GM12878 (cell line): ENCODE measurements around the gene PRUNE1. TPM values are rescaled to one million over a fixed set of nuclear protein-coding genes. Genes with fewer than 3 reads are reported as not detected.

ENCODE experiments used
- FOXK2 ChIP-seq: fragments of 450-650 bp; IDR thresholded peaks from 2 replicates; pipeline ENCODE4 v1.6.1; 2017; ENCODE audit warnings: mild to moderate bottlenecking, moderate library complexity
- HDAC6 ChIP-seq: fragments of 200-600 bp; sonication (generic); IDR thresholded peaks from one replicate; pipeline ENCODE4 v1.8.0; 2017; ENCODE audit warnings: antibody characterized with exemption; ENCODE audit not compliant: unreplicated experiment
- IKZF1 ChIP-seq: fragments of 450-650 bp; conservative IDR thresholded peaks from 2 replicates; pipeline ENCODE4 v1.6.1; 2017; ENCODE audit warnings: antibody characterized with exemption, mild to moderate bottlenecking
- NFXL1 ChIP-seq: fragments of 450-650 bp; IDR thresholded peaks from 2 replicates; pipeline ENCODE4 v1.6.1; 2017; ENCODE audit warnings: antibody characterized with exemption, mild to moderate bottlenecking, borderline replicate concordance
- NR2F1 ChIP-seq: fragments of 450-650 bp; conservative IDR thresholded peaks from 2 replicates; pipeline ENCODE4 v1.6.1; 2017; ENCODE audit warnings: mild to moderate bottlenecking
- NRF1 ChIP-seq: conservative IDR thresholded peaks from 2 replicates; pipeline ENCODE4 v1.6.1; 2011; ENCODE audit warnings: mild to moderate bottlenecking, low read depth, low read length, improper control_type of control experiment
- PAX8 ChIP-seq: fragments of 450-650 bp; IDR thresholded peaks from 2 replicates; pipeline ENCODE4 v1.6.1; 2017; ENCODE audit warnings: mild to moderate bottlenecking, moderate library complexity
- RAD51 ChIP-seq: fragments of 450-650 bp; IDR thresholded peaks from 2 replicates; pipeline ENCODE4 v1.6.1; 2016; ENCODE audit warnings: moderate library complexity, mild to moderate bottlenecking, inconsistent platforms
- RUNX3 ChIP-seq: IDR thresholded peaks from 2 replicates; pipeline ENCODE4 v1.6.1; 2012; ENCODE audit warnings: low read length, inconsistent platforms
- SMC3 ChIP-seq: IDR thresholded peaks from 2 replicates; pipeline ENCODE4 v1.6.1; 2011; ENCODE audit warnings: low read length, improper control_type of control experiment, borderline replicate concordance
- SUPT20H ChIP-seq: IDR thresholded peaks from 2 replicates; pipeline ENCODE4 v1.6.1; 2011; ENCODE audit warnings: low read depth, mild to moderate bottlenecking, low read length, moderate library complexity, borderline replicate concordance; ENCODE audit not compliant: control insufficient read depth
- SUZ12 ChIP-seq: fragments of 200-600 bp; sonication (generic); IDR thresholded peaks from one replicate; pipeline ENCODE4 v1.6.1; 2018; ENCODE audit warnings: antibody characterized with exemption, mild to moderate bottlenecking; ENCODE audit not compliant: unreplicated experiment
- TBL1XR1 ChIP-seq: IDR thresholded peaks from 2 replicates; pipeline ENCODE4 v1.6.1; 2012; ENCODE audit warnings: low read depth, low read length, improper control_type of control experiment
- TCF12 ChIP-seq: IDR thresholded peaks from 2 replicates; pipeline ENCODE4 v1.6.1; 2011; ENCODE audit warnings: low read depth, mild to moderate bottlenecking, low read length
- TCF3 ChIP-seq: IDR thresholded peaks from 2 replicates; pipeline ENCODE4 v1.6.1; 2012; ENCODE audit warnings: low read depth, mild to moderate bottlenecking, low read length, borderline replicate concordance; ENCODE audit not compliant: insufficient read depth
- YBX1 ChIP-seq: fragments of 450-650 bp; IDR thresholded peaks from 2 replicates; pipeline ENCODE4 v1.6.1; 2016; ENCODE audit warnings: antibody characterized with exemption
- YY1 ChIP-seq: IDR thresholded peaks from 2 replicates; pipeline ENCODE4 v1.6.1; 2011; ENCODE audit warnings: low read depth, mild to moderate bottlenecking, low read length
- ZNF24 ChIP-seq: fragments of 450-650 bp; IDR thresholded peaks from 2 replicates; pipeline ENCODE4 v1.6.1; 2017; ENCODE audit warnings: antibody characterized with exemption, mild to moderate bottlenecking
- polyA plus RNA-seq, 11 experiments: library from polyadenylated mRNA; depleted of rRNA in 4 of 11; unstranded in 6 of 11; stranded (reverse) in 5 of 11; fragments of >200 nt; fragmentation: Nextera tagmentation in 4 of 11; fragmentation: Illumina TruSeq in 1 of 11; extraction: Ambion mirVana in 4 of 11; extraction: Trizol in 1 of 11; gene quantifications; 1 replicate in 1 of 11; 2 replicates in 10 of 11; pipeline versions ENCODE4 v1.2.1 to v1.2.3, GENCODE V29; 2011 to 2016; ENCODE audit warnings: inconsistent platforms in 2 of 11, missing spikeins in 2 of 11, low read depth in 1 of 11
- total RNA-seq, 4 experiments: library from RNA; depleted of rRNA in 3 of 4; stranded (reverse); fragments of >200 nt in 3 of 4; fragmentation: Illumina TruSeq in 1 of 4; extraction: Trizol in 1 of 4; gene quantifications; 2 replicates each; pipeline versions ENCODE4 v1.2.1 to v1.2.3, GENCODE V29; 2013 to 2021
- TF ChIP-seq, protein P1 (sequence below): fragments of 450-650 bp; IDR thresholded peaks from 2 replicates; pipeline ENCODE4 v1.6.1; 2017; ENCODE audit warnings: borderline replicate concordance
- TF ChIP-seq, protein P2 (sequence below): fragments of 450-650 bp; formaldehyde crosslinking; IDR thresholded peaks from 2 replicates; pipeline ENCODE4 v1.5.0; 2022; ENCODE audit warnings: mild to moderate bottlenecking, missing genetic modification characterization
- TF ChIP-seq, protein P3 (sequence below), 3 experiments: IDR thresholded peaks in 2 of 3; conservative IDR thresholded peaks in 1 of 3; 2 replicates each; pipeline ENCODE4 v1.5.1; 2011; ENCODE audit warnings: low read depth in 3 of 3, low read length in 3 of 3, mild to moderate bottlenecking in 3 of 3, control low read depth in 2 of 3, moderate library complexity in 2 of 3, inconsistent platforms in 1 of 3, mixed read lengths in 1 of 3; ENCODE audit not compliant: control insufficient read depth in 2 of 3, insufficient read depth in 1 of 3; ENCODE audit errors: extremely low read depth in 1 of 3
- TF ChIP-seq, protein P4 (sequence below): IDR thresholded peaks from 2 replicates; pipeline ENCODE4 v1.6.1; 2011; ENCODE audit warnings: low read depth, mild to moderate bottlenecking, low read length, moderate library complexity, borderline replicate concordance; ENCODE audit errors: extremely low read depth

The PRUNE1 gene
- total and polyA plus RNA-seq, 10 of the 15 experiments (the other 5 are each of a cell fraction or from before 2014, with no cell fraction given): 4.7 to 24.5 (median 12.4) TPM

DNA sequence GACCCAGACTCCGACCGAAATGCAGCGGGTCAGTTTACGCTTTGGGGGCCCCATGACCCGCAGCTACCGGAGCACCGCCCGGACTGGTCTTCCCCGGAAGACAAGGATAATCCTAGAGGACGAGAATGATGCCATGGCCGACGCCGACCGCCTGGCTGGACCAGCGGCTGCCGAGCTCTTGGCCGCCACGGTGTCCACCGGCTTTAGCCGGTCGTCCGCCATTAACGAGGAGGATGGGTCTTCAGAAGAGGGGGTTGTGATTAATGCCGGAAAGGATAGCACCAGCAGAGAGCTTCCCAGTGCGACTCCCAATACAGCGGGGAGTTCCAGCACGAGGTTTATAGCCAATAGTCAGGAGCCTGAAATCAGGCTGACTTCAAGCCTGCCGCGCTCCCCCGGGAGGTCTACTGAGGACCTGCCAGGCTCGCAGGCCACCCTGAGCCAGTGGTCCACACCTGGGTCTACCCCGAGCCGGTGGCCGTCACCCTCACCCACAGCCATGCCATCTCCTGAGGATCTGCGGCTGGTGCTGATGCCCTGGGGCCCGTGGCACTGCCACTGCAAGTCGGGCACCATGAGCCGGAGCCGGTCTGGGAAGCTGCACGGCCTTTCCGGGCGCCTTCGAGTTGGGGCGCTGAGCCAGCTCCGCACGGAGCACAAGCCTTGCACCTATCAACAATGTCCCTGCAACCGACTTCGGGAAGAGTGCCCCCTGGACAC lies 39.8 kb downstream of the PRUNE1 start (continued):
- TF ChIP-seq RUNX3 (no peak; the same call in 1 of the 2 replicates), TBL1XR1 (no peak), YY1 (peak; percentile 79; the same call in 1 of the 2 replicates), YBX1 (no peak), SUZ12 (no peak), IKZF1 (no peak), HDAC6 (no peak), PAX8 (no peak), TCF3 (no peak), NFXL1 (no peak), NR2F1 (no peak), NRF1 (no peak), SMC3 (0 out of 2 replicates have a peak, but pooled peaks have one; percentile 21), FOXK2 (no peak), TCF12 (no peak), SUPT20H (no peak), RAD51 (no peak), ZNF24 (no peak)
- TF ChIP-seq, protein P1, sequence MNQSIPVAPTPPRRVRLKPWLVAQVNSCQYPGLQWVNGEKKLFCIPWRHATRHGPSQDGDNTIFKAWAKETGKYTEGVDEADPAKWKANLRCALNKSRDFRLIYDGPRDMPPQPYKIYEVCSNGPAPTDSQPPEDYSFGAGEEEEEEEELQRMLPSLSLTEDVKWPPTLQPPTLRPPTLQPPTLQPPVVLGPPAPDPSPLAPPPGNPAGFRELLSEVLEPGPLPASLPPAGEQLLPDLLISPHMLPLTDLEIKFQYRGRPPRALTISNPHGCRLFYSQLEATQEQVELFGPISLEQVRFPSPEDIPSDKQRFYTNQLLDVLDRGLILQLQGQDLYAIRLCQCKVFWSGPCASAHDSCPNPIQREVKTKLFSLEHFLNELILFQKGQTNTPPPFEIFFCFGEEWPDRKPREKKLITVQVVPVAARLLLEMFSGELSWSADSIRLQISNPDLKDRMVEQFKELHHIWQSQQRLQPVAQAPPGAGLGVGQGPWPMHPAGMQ: no peak
- TF ChIP-seq, protein P2, sequence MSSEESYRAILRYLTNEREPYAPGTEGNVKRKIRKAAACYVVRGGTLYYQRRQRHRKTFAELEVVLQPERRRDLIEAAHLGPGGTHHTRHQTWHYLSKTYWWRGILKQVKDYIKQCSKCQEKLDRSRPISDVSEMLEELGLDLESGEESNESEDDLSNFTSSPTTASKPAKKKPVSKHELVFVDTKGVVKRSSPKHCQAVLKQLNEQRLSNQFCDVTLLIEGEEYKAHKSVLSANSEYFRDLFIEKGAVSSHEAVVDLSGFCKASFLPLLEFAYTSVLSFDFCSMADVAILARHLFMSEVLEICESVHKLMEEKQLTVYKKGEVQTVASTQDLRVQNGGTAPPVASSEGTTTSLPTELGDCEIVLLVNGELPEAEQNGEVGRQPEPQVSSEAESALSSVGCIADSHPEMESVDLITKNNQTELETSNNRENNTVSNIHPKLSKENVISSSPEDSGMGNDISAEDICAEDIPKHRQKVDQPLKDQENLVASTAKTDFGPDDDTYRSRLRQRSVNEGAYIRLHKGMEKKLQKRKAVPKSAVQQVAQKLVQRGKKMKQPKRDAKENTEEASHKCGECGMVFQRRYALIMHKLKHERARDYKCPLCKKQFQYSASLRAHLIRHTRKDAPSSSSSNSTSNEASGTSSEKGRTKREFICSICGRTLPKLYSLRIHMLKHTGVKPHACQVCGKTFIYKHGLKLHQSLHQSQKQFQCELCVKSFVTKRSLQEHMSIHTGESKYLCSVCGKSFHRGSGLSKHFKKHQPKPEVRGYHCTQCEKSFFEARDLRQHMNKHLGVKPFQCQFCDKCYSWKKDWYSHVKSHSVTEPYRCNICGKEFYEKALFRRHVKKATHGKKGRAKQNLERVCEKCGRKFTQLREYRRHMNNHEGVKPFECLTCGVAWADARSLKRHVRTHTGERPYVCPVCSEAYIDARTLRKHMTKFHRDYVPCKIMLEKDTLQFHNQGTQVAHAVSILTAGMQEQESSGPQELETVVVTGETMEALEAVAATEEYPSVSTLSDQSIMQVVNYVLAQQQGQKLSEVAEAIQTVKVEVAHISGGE: no peak
- TF ChIP-seq, protein P3, sequence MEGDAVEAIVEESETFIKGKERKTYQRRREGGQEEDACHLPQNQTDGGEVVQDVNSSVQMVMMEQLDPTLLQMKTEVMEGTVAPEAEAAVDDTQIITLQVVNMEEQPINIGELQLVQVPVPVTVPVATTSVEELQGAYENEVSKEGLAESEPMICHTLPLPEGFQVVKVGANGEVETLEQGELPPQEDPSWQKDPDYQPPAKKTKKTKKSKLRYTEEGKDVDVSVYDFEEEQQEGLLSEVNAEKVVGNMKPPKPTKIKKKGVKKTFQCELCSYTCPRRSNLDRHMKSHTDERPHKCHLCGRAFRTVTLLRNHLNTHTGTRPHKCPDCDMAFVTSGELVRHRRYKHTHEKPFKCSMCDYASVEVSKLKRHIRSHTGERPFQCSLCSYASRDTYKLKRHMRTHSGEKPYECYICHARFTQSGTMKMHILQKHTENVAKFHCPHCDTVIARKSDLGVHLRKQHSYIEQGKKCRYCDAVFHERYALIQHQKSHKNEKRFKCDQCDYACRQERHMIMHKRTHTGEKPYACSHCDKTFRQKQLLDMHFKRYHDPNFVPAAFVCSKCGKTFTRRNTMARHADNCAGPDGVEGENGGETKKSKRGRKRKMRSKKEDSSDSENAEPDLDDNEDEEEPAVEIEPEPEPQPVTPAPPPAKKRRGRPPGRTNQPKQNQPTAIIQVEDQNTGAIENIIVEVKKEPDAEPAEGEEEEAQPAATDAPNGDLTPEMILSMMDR (IDR thresholded peaks at IDR 0.05 in 2 of 3, conservative IDR thresholded peaks at IDR 0.05 in 1 of 3; ENCODE audit: control insufficient read depth in 2 of 3, extremely low read depth in 1 of 3, insufficient read depth in 1 of 3, low read depth in 3 of 3, low read length in 3 of 3): peak in 2 of 3 experiments; percentile 47 to 54; a peak in 5 of 6 replicates
- TF ChIP-seq, protein P4, sequence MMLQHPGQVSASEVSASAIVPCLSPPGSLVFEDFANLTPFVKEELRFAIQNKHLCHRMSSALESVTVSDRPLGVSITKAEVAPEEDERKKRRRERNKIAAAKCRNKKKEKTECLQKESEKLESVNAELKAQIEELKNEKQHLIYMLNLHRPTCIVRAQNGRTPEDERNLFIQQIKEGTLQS: no peak
